ENCODE measurements around the gene GBF1.
"Not testable (repeated sequence)": the region's sequence is repeated elsewhere in the genome, so short reads cannot be mapped to it uniquely, and the experiment has no call there.

DNA sequence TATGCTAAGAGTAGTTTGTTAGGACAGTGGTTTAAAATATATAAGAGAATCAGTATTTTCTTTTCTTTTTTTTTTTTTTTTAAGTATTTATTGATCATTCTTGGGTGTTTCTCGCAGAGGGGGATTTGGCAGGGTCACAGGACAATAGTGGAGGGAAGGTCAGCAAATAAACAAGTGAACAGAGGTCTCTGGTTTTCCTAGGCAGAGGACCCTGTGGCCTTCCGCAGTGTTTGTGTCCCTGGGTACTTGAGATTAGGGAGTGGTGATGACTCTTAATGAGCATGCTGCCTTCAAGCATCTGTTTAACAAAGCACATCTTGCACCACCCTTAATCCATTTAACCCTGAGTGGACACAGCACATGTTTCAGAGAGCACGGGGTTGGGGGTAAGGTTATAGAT is 55.6 kb downstream of the GBF1 start:
- TF ChIP-seq, protein P1, sequence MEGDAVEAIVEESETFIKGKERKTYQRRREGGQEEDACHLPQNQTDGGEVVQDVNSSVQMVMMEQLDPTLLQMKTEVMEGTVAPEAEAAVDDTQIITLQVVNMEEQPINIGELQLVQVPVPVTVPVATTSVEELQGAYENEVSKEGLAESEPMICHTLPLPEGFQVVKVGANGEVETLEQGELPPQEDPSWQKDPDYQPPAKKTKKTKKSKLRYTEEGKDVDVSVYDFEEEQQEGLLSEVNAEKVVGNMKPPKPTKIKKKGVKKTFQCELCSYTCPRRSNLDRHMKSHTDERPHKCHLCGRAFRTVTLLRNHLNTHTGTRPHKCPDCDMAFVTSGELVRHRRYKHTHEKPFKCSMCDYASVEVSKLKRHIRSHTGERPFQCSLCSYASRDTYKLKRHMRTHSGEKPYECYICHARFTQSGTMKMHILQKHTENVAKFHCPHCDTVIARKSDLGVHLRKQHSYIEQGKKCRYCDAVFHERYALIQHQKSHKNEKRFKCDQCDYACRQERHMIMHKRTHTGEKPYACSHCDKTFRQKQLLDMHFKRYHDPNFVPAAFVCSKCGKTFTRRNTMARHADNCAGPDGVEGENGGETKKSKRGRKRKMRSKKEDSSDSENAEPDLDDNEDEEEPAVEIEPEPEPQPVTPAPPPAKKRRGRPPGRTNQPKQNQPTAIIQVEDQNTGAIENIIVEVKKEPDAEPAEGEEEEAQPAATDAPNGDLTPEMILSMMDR (IDR thresholded peaks at IDR 0.05) = not testable (repeated sequence)
- TF ChIP-seq POLR2A (IDR thresholded peaks at IDR 0.05) = not testable (repeated sequence)

Measured in body of pancreas (tissue), 4 donors.